Hepatic stellate cell (primary cell): ENCODE measurements around the gene IVL.
A peak's percentile ranks its signal among the peaks of the same experiment; 100 is the strongest.

Experiments used
- DNase-seq: peaks from one replicate; pipeline ENCODE4 v3.0.0; 2011; ENCODE audit warnings: low spot score

IVL gene

DNA sequence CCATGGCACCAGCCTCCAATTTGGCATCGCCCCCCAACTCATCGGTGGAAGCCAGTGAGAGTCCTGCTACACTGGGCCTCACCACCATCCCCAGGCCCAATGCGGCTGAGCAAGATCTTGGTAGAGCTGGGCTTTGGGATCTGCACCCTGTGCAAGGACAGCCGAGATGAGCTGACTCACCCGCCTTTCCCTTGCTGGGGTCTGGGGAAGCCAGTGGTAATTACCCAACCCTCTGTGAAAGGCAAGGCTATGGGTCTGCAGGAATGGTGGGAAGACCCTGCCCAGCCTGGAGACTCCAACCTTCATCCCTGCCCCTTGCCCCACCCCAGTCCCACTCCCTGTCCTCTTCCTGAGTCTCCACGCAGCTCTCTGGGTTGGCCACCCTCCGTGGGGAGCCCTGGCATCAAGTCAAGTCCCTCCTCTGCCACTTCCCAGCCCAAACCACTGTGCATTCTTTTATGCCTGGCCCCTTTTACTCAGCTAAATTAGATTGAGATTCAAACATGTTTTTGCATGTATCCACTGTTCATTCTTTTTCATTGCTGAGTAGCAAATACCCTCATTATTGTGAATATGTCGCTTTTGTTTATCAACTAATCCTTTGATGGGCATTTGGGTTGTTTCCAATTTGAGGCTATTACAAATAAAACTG, 21.5 kb upstream of the IVL start:
- DNase-seq = no peak

- no peak for DNase-seq
These were observed 20.2 kb upstream of the IVL start for GRCh38 chr1:152888126-152888525.

- DNase-seq = no peak
These were observed 9.3 kb upstream of the IVL start for GRCh38 chr1:152899027-152899426.

DNA sequence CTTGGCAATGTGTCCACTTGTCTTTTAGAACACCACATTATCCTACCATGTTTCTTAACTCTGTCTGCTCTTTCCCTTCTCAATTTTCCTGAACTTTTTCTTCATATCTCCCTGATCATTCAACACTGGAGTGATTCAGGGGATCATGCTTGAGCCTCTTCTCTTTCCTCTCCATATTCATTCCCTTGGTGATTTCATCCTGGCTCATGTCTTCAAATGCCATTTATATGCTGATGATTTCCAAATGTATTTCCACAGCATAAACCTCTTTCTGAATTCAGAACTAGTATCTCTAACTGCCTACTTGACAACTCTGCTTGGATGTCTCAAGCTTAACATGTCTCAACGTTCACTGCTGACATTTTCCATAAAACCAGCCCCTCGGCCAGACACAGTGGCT, 8.5 kb upstream of the IVL start:
- no peak for DNase-seq

DNA sequence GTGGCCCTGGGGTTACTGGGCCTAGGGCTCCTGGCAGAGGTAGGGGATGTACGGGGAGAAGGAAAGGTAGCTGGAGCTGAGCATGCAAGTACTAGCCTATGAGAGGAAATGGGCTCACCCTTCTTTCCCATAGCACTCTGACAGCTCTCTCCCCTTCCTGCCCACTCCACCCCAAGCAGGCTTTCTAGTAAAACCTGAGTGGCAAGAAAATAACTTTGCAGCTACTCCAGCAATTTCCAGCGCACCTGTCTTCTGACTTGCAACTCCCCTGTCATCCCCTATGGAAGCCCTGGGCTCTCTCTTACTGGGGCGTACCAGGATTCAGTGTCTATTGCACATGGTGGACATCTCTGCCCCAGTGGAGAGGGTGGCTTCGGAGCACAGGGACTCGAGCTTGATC, 6.7 kb upstream of the IVL start:
- no peak for DNase-seq

- no peak for DNase-seq
These were observed 5.7 kb upstream of the IVL start for GRCh38 chr1:152902636-152903035.

DNA sequence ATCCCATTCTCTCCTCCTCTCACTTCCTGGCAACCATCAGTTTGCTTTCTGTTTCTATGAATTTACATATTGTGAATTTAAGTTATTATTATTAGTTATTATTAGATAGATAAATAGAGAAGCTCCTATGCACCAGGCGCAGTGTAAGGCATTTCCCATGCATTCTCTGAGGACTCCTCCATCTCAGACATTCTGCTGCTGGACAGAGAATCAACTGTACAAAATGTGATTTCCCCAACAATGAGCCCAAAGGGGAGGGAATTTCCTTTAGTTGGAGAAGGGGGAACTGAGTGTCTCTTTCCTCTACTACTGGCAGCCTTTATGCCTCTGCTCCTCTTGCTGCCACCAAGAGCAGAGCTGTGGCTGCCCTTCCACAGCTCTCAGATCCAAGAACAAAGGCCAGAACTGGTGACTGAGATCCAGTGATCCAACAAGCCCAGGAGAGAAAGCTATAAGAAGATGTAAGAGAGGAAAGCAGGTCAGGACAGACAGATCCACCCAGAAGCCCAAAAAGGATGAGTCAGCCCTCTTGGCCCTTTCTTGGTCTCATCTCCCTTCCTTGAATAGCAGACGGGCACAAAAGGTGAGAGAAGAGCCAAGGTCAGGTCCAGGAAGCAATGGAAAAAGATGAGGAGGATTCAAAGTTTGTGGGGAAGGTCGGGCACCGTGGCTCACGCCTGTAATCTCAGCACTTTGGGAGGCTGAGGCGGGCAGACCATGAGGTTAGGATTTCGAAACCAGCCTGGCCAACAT, 3.5 kb upstream of the IVL start:
- DNase-seq = no peak

- DNase-seq = peak; percentile 61
These were observed 2.3 kb upstream of the IVL start for GRCh38 chr1:152906023-152906565.

- DNase-seq = no peak
These were observed 860 bp downstream of the IVL start for GRCh38 chr1:152909206-152909605.

DNA sequence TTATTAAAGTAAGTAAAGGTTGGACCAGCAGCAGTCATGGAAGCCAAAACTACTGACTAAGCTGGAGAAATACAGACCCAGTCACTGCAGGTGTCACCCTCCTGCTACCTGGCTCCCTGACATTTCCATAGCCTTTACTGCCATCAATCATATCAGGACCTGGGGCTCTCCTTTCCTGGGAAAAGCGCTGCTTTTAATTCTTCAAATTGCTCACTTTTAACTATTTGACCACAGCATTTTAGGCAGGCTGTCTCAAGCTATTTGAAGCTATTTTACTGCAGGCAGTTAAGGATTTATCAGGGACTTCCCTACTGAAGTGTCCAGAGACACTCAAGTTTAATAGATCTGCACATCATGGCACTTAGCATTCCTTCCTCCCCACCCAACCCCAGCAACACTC, 4.1 kb downstream of the IVL start:
- no peak for DNase-seq

GRCh38 chr1:152912900-152913299, 4.6 kb downstream of the IVL start:
- no peak for DNase-seq

- no peak for DNase-seq
These were observed 9.4 kb downstream of the IVL start for GRCh38 chr1:152917794-152918193.

- DNase-seq = no peak
These were observed 10.7 kb downstream of the IVL start for GRCh38 chr1:152919071-152919470.

GRCh38 chr1:152924191-152924590, 15.8 kb downstream of the IVL start:
- DNase-seq = no peak

- DNase-seq = peak; percentile 22
These were observed 17.7 kb downstream of the IVL start for GRCh38 chr1:152926091-152926490.

DNA sequence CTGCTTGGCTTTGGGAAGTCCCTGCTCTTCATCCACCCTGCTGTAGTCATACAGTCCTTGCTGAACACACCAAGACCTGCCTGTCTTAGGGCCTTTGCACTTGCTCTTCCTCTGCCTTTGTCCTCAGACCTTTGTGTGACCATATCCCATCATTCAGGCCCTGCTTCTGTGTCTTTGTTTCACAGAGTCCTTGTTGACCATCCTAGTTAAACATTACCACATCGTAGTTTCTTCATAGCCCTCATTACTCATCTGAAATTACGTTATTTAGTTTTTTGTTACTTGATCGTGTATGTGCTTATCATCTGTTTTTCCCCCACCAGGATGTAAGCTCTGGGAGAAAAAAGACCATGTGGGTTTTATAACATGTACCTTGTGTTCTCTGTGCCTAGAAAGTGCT, 20.3 kb downstream of the IVL start:
- DNase-seq = no peak

- no peak for DNase-seq
These were observed 23.9 kb downstream of the IVL start for GRCh38 chr1:152932170-152932811.

DNA sequence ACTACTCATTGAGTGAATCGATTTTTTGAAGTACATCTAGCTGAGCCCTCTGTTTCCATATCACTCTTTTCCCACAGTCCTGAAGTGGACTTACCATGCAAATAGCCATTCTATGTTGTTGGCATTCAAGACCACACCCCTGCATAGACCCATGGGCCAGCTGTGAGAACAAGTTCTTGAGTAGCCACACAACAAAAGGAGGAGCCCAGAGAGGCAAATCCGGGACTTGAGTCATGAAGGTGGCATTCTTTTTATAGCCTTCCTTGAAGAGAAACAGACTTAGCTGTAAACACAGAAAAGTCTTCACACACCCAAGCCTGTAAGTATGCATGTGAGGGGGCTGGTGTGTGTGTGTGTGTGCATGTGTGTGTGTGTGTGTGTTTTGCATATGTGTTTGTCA, 24.9 kb downstream of the IVL start:
- DNase-seq = no peak

GRCh38 chr1:152940614-152941013, 32.3 kb downstream of the IVL start:
- no peak for DNase-seq

- DNase-seq = no peak
These were observed 32.8 kb downstream of the IVL start for GRCh38 chr1:152941037-152941711.

DNA sequence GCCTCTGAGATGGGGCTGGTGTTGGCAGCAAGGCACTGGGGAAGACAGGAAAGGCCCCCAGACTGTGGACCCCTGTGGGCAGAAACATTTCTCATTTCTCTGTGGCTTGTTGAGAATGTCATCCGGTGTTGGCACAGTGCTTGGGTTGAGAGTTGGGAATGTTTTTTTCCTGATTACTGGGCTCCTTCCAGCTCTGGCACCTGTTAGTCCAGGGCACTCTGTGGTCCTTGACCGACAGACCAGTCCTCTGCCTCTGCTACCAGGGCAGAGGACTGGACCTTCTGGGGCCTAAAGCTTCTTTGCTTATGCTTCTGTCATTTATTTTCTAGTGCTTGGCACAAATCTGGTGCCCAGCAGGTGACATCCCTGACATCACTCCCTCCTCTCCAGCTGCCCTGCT, 33.8 kb downstream of the IVL start:
- no peak for DNase-seq

DNA sequence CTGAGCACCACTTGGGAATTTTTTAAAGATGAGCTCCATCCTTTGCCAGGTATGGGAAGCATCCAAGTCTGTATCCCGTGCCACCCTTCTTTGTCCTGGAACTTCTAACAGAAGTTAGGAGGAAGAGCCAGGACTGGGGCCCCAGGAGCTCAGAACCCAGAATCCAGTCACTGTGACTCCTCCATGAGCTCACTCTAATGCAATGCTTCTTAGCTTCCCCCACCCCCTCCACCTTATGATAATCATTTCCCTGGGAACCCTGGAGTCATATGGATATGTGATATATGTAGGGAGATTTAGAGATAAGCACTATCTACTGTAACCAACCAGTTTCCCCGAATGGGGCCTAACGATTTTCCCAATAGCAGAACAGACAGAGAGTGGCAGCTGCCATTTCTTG, 37.9 kb downstream of the IVL start:
- no peak for DNase-seq
